SK-N-SH treated with all-trans-retinoic acid at 6 μM for 48 hours (cell line): ENCODE data around the gene TSR1.

Experiments
- ARNTL ChIP-seq: fragments of 450-650 bp; formaldehyde crosslinking; IDR thresholded peaks from 2 replicates; pipeline ENCODE4 v1.5.0; 2020; ENCODE audit warnings: low read depth, mild to moderate bottlenecking, moderate library complexity, borderline replicate concordance
- CREB5 ChIP-seq: fragments of 250-450 bp; sonication (Bioruptor Pico); IDR thresholded peaks from 2 replicates; pipeline ENCODE4 v1.5.1; 2020; ENCODE audit warnings: low read depth, mild to moderate bottlenecking, moderate library complexity
- CSDC2 ChIP-seq: fragments of 250-450 bp; sonication (Bioruptor Pico); IDR thresholded peaks from 2 replicates; pipeline ENCODE4 v1.5.0; 2020; ENCODE audit warnings: mild to moderate bottlenecking, moderate library complexity
- ESRRG ChIP-seq: fragments of 250-450 bp; sonication (Bioruptor Pico); IDR thresholded peaks from 2 replicates; pipeline ENCODE4 v1.6.1; 2021; ENCODE audit warnings: mild to moderate bottlenecking
- GLIS3 ChIP-seq: fragments of 250-450 bp; sonication (Bioruptor Pico); IDR thresholded peaks from 2 replicates; pipeline ENCODE4 v1.5.0; 2020; ENCODE audit warnings: mild to moderate bottlenecking, moderate library complexity
- OSR1 ChIP-seq: fragments of 250-450 bp; sonication (Bioruptor Pico); IDR thresholded peaks from 2 replicates; pipeline ENCODE4 v1.8.0; 2022; ENCODE audit warnings: moderate library complexity, mild to moderate bottlenecking, inconsistent platforms
- PATZ1 ChIP-seq: fragments of 250-450 bp; sonication (Bioruptor Pico); IDR thresholded peaks from 2 replicates; pipeline ENCODE4 v1.8.0; 2020; ENCODE audit warnings: mild to moderate bottlenecking, moderate library complexity, borderline replicate concordance
- RARB ChIP-seq: fragments of 250-450 bp; sonication (Bioruptor Pico); IDR thresholded peaks from 2 replicates; pipeline ENCODE4 v1.8.0; 2021; ENCODE audit warnings: mild to moderate bottlenecking, moderate library complexity
- TOX ChIP-seq: fragments of 250-450 bp; sonication (Bioruptor Pico); IDR thresholded peaks from 2 replicates; pipeline ENCODE4 v1.8.0; 2021; ENCODE audit warnings: mild to moderate bottlenecking, moderate library complexity, borderline replicate concordance
- TSHZ2 ChIP-seq: fragments of 250-450 bp; sonication (Bioruptor Pico); IDR thresholded peaks from 2 replicates; pipeline ENCODE4 v1.5.0; 2020; ENCODE audit warnings: mild to moderate bottlenecking, moderate library complexity
- ZFP3 ChIP-seq: fragments of 250-450 bp; sonication (Bioruptor Pico); IDR thresholded peaks from 2 replicates; pipeline ENCODE4 v1.5.0; 2020; ENCODE audit warnings: mild to moderate bottlenecking, moderate library complexity
- ZFP30 ChIP-seq: fragments of 450-650 bp; formaldehyde crosslinking; IDR thresholded peaks from 2 replicates; pipeline ENCODE4 v1.5.0; 2022; ENCODE audit warnings: mild to moderate bottlenecking, moderate library complexity
- ZNF70 ChIP-seq: fragments of 450-650 bp; formaldehyde crosslinking; IDR thresholded peaks from 2 replicates; pipeline ENCODE4 v1.5.0; 2020; ENCODE audit warnings: mild to moderate bottlenecking, moderate library complexity
- ZNF8 ChIP-seq: fragments of 450-650 bp; formaldehyde crosslinking; IDR thresholded peaks from 2 replicates; pipeline ENCODE4 v1.5.0; 2020; ENCODE audit warnings: mild to moderate bottlenecking, moderate library complexity

- TF ChIP-seq ZFP3 (CRISPR knock-in tag) = no peak
- no peak for TF ChIP-seq CREB5 (CRISPR knock-in tag)
- no peak for TF ChIP-seq ZNF8
- TF ChIP-seq ZFP30 (CRISPR knock-in tag) = no peak
- no peak for TF ChIP-seq RARB (CRISPR knock-in tag)
- TF ChIP-seq TOX = no peak
- no peak for TF ChIP-seq ARNTL
- no peak for TF ChIP-seq ESRRG (CRISPR knock-in tag)
- no peak for TF ChIP-seq PATZ1 (CRISPR knock-in tag)
- no peak for TF ChIP-seq OSR1 (CRISPR knock-in tag)
- no peak for TF ChIP-seq ZNF70 (CRISPR knock-in tag)
- no peak for TF ChIP-seq TSHZ2 (CRISPR knock-in tag)
- no peak for TF ChIP-seq CSDC2 (CRISPR knock-in tag)
- TF ChIP-seq GLIS3 = no peak
These were observed 27.9 kb upstream of the TSR1 start for GRCh38 chr17:2363851-2364762.
